Measurements from ENCODE around the gene EFNB2. TPM values are rescaled to one million over a fixed set of nuclear protein-coding genes. Genes with fewer than 3 reads are reported as not detected.
A peak's percentile ranks its signal among the peaks of the same experiment; 100 is the strongest.

EFNB2 gene
- total RNA-seq, 1 donor from 2014 or later, result 42.1 TPM

DNA sequence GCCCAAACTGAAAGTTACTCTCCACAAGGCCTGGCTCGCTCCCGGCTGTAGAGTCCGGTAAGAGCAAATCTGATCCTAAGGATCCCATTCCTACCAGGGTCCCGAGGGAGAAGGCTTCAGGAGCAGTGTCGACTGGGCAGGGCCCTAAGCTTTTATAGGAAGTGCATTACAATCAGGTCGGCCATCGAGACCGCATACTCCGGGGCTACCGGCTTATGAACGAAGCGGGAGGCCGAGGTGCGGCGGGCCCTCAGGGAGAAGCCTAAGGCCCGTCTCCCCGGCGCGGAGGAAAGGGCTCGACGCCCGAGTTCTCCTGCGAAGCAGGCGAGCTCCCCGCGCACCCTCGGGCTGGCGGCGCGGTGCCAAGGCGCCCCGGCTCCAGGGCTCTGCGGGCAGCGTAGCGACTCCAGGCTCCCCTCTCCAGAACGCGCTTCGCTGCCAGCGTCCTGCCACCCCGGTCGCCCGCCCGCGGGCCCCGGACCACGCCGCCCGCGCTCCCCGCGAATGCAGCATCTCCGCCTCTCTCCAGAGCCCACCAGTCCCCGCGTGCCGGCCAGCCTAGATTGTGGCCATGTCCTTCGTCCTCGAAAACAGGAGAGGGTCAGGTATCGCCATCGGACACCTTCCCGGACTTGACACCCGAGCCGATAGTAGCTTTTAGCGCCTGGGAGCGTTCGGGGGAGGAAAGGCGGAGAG lies 1.4 kb downstream of the EFNB2 start:
- Histone ChIP-seq H3K27me3 (ENCODE audit: control insufficient read depth, insufficient read depth, low read length) (no peaks in the 10 kb centered on the region), H3K4me3 (ENCODE audit: low read depth, low read length) (peak overlapping the region; percentile 81), H3K36me3 (ENCODE audit: control insufficient read depth, insufficient read depth, low read length) (no peaks in the 10 kb centered on the region)
- no peak for DNase-seq (ENCODE audit: low read depth)
- TF ChIP-seq, protein P1, sequence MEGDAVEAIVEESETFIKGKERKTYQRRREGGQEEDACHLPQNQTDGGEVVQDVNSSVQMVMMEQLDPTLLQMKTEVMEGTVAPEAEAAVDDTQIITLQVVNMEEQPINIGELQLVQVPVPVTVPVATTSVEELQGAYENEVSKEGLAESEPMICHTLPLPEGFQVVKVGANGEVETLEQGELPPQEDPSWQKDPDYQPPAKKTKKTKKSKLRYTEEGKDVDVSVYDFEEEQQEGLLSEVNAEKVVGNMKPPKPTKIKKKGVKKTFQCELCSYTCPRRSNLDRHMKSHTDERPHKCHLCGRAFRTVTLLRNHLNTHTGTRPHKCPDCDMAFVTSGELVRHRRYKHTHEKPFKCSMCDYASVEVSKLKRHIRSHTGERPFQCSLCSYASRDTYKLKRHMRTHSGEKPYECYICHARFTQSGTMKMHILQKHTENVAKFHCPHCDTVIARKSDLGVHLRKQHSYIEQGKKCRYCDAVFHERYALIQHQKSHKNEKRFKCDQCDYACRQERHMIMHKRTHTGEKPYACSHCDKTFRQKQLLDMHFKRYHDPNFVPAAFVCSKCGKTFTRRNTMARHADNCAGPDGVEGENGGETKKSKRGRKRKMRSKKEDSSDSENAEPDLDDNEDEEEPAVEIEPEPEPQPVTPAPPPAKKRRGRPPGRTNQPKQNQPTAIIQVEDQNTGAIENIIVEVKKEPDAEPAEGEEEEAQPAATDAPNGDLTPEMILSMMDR (IDR thresholded peaks at IDR 0.05; ENCODE audit: insufficient read depth, low read length, poor library complexity, severe bottlenecking), result peak; percentile 2

DNA sequence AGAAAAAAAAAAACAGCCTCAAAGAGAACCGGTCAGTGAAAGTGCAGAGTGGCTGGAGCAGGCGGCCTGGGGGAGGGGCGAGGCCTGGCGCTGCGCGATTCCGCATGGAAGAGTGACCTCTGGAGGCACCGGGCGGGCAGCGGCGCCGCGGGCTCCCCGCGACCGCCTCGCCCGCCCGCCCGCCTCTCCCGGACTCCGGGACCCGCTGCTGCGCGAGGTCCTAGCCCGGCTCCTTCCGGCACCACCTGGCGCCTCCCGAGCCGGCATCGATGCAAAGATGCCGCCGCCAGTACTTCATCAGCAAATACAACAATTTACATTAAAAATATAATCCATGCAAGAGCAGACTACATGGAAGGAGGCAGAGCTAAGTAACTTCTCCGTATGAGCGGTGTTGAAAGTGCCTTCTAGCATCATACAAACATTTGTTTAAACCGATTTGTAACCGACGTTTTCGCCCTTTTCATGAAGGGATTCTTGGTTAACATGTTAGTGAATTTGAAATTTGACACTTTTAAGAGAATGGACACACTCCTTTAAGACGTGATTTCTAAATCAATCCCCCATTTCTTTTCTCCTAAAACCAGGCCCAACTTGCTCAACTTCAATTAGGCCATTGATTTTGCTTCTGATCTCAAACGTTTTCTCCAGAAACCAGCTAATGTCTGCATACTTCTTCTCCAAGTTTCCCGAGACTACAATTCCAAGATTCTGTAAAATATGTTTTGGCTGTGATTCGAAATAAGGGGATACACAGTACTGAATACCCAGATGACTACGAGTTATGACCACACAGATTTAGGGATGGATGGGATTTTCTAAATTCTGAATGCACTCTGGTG lies 2.1 kb downstream of the EFNB2 start:
- H3K27me3 ChIP-seq (ENCODE audit: control insufficient read depth, insufficient read depth, low read length), result no peaks in the 10 kb centered on the region
- H3K36me3 ChIP-seq (ENCODE audit: control insufficient read depth, insufficient read depth, low read length), result no peaks in the 10 kb centered on the region
- DNase-seq (ENCODE audit: low read depth), result no peak
- TF ChIP-seq, protein P1 (IDR thresholded peaks at IDR 0.05; ENCODE audit: insufficient read depth, low read length, poor library complexity, severe bottlenecking), result peak; percentile 51
- peak overlapping the region; percentile 81 for H3K4me3 ChIP-seq (ENCODE audit: low read depth, low read length)

DNA sequence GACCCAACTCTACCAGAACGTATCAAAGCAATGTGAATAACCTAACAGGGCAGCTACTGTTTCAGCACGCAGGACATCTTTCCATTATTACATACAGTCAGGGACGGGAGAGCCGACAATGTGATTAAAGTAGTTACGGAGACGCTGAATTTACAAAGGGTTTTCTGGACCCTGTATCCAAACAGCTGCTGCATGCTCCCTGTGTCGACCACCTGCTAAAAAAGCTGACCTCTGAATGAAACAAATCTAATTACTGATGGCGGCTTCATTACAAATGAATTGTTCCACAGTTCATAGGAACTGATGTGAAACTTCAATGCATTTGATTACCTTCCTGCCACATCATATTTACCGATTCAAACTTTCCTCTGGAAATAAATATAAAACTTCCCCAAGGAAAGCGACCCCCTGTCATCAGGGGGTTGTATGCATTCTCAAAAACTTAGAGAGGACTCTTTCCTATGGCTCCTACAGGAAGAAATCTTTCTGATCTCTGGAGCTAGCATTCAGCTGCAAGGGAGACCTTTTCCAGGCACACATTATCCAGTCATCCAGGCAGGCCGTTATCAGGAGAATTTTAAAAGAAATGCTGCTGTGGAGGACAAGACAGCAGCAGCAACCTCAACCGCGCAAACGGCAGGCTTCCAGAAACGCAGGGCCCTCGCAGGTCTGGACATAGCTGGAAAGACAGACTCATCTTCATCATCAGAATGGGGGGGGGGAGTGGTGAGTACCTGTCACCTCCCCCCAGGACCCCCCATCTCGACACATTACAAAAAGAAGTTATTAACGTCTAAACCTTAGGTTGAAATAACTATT lies 3.1 kb downstream of the EFNB2 start:
- Histone ChIP-seq H3K4me3 (ENCODE audit: low read depth, low read length) (peak overlapping the region; percentile 81), H3K27me3 (ENCODE audit: control insufficient read depth, insufficient read depth, low read length) (no peaks in the 10 kb centered on the region), H3K36me3 (ENCODE audit: control insufficient read depth, insufficient read depth, low read length) (no peaks in the 10 kb centered on the region)
- DNase-seq (ENCODE audit: low read depth), result no peak
- TF ChIP-seq, protein P1 (IDR thresholded peaks at IDR 0.05; ENCODE audit: insufficient read depth, low read length, poor library complexity, severe bottlenecking), result no peak

DNA sequence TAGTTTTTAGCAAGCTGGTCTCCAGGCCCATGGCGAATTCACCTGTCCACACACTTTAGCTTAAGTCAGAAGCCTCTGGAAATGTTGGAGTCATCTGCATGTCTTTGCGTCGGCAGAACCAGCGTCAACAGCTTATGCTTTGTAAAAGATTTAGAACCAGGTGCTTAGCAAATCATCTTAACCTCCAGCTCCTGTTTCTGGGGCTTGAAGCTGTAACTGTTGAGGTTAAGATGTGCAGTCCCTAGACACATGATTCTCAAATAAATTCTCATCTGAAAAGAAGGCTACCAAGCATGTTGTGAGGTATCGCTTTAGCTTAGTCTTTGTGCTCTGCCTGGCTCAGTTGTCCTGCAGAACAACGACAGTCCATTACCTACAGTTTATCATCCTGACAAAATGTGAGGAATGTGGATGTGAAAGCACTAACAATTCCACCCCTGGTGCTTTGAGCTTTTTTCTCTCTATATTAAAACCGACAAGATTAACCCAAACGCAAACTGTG lies 4.4 kb downstream of the EFNB2 start:
- H3K27me3 ChIP-seq (ENCODE audit: control insufficient read depth, insufficient read depth, low read length), result no peaks in the 10 kb centered on the region
- H3K4me3 ChIP-seq (ENCODE audit: low read depth, low read length), result peak overlapping the region; percentile 81
- TF ChIP-seq, protein P1 (IDR thresholded peaks at IDR 0.05; ENCODE audit: insufficient read depth, low read length, poor library complexity, severe bottlenecking), result no peak
- DNase-seq (ENCODE audit: low read depth), result no peak
- H3K36me3 ChIP-seq (ENCODE audit: control insufficient read depth, insufficient read depth, low read length), result no peaks in the 10 kb centered on the region

DNA sequence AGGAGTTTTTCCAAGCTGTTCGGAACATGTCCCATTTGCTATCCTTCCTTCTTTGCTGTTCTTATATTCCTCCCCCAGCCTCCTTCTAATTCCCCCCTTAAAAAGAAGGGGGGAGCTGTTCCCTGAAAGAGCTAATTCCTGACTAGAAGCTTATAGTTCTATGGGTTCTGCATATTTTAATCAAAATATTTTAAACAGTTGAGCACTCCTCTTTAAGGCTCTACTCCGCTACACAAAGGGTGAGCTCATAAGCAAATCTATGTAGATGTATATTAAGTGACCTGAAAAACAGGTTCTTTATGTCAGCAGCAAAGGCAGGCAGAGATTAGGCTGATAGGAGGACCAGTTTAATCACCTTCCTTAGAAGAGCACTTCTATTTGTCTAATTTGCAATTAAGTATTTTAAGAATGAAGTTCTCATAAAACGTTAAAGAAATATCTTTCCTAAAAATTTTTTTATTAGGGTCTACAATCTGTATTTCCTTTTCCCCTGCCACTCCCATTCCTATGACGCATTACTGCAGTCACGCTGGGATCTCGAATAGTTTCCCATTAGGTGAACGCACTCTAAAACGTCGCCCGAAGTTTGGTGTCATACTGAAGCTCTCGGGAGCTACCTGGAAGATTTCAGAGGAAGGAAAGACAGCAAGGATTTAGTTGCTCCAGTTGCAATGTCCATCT lies 5.2 kb downstream of the EFNB2 start:
- H3K4me3 ChIP-seq (ENCODE audit: low read depth, low read length), result peak overlapping the region; percentile 81
- H3K27me3 ChIP-seq (ENCODE audit: control insufficient read depth, insufficient read depth, low read length), result no peaks in the 10 kb centered on the region
- H3K36me3 ChIP-seq (ENCODE audit: control insufficient read depth, insufficient read depth, low read length), result no peaks in the 10 kb centered on the region
- TF ChIP-seq, protein P1 (IDR thresholded peaks at IDR 0.05; ENCODE audit: insufficient read depth, low read length, poor library complexity, severe bottlenecking), result no peak
- no peak for DNase-seq (ENCODE audit: low read depth)
